ENCODE data around the gene SCN3A. TPM values are rescaled to one million over a fixed set of nuclear protein-coding genes. Genes with fewer than 3 reads are reported as not detected.

Gene SCN3A
- total RNA-seq, 3 donors from 2014 or later, result not detected

- no peak for ATAC-seq
- no peak for DNase-seq
- Mint-ChIP-seq H3K4me1 (ENCODE audit: low read depth) (no peaks in the 10 kb centered on the region), H3K27me3 (ENCODE audit: low read depth) (no peaks in the 10 kb centered on the region), H3K36me3 (ENCODE audit: insufficient read depth) (no peaks in the 10 kb centered on the region), H3K4me3 (no peak overlapping the region), H3K9me3 (no peaks in the 10 kb centered on the region)
Observed at GRCh38 chr2:165112789-165113188, 91.1 kb downstream of the SCN3A start.

DNA sequence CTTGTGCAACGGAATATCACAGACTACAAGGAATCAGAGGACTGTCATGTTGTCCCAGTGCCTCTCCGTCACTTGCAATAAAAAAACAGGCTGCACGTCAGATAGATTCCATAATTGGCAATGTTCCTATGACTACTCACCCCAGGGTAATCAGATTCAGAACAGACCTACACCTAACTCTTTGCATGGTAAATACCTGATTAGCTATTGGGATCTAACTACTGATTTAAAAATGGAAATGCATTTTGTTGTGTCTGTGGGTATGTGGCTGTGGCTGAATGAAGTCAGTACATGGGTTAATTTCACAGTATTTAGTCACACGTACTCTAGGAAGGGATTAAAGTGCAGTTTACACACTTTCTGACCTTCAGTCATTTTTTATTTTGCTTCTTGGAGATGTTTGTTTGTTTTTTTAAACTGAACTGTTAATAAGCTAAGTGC lies 91.7 kb downstream of the SCN3A start:
- Mint-ChIP-seq H3K27me3 (ENCODE audit: low read depth) (no peaks in the 10 kb centered on the region), H3K4me3 (no peak overlapping the region), H3K4me1 (ENCODE audit: low read depth) (no peaks in the 10 kb centered on the region), H3K36me3 (ENCODE audit: insufficient read depth) (no peaks in the 10 kb centered on the region), H3K9me3 (no peaks in the 10 kb centered on the region)
- ATAC-seq (no peak), DNase-seq (no peak)

DNA sequence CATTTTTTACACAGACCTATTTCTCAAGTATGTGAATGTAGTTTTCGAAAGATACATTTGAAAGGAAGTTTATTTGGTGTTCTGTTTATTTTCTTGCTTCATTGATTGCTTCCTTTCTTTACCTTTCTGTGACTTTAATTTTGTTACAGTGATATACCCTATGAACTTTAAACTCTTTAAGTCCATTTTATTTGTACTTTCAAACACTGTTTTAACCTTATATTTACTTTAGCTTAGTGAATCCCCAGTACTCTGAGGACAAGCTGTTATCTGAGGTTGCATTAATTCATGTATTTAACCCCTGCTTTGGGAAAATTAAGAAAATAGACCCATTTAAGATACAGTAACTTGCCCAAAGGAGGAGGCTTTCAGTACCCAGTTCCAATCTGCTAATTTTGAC lies 93.5 kb downstream of the SCN3A start:
- Mint-ChIP-seq H3K4me1 (ENCODE audit: low read depth) (no peaks in the 10 kb centered on the region), H3K36me3 (ENCODE audit: insufficient read depth) (no peaks in the 10 kb centered on the region), H3K9me3 (no peaks in the 10 kb centered on the region), H3K4me3 (no peak overlapping the region), H3K27me3 (ENCODE audit: low read depth) (no peaks in the 10 kb centered on the region)
- ATAC-seq (no peak), DNase-seq (no peak)

- no peaks in the 10 kb centered on the region for H3K4me1 Mint-ChIP-seq (ENCODE audit: low read depth)
- no peak overlapping the region for H3K4me3 Mint-ChIP-seq
- no peaks in the 10 kb centered on the region for H3K27me3 Mint-ChIP-seq (ENCODE audit: low read depth)
- DNase-seq, result no peak
- ATAC-seq, result no peak
- H3K36me3 Mint-ChIP-seq (ENCODE audit: insufficient read depth), result no peaks in the 10 kb centered on the region
- H3K9me3 Mint-ChIP-seq, result no peaks in the 10 kb centered on the region
Observed at GRCh38 chr2:165109915-165110314, 93.9 kb downstream of the SCN3A start.

GRCh38 chr2:165105926-165106325 lies 97.9 kb downstream of the SCN3A start:
- Mint-ChIP-seq H3K4me3 (no peak overlapping the region), H3K36me3 (ENCODE audit: insufficient read depth) (no peaks in the 10 kb centered on the region), H3K27me3 (ENCODE audit: low read depth) (no peaks in the 10 kb centered on the region), H3K4me1 (ENCODE audit: low read depth) (no peaks in the 10 kb centered on the region), H3K9me3 (no peaks in the 10 kb centered on the region)
- ATAC-seq (no peak), DNase-seq (no peak)

- no peak overlapping the region for H3K4me3 Mint-ChIP-seq
- H3K4me1 Mint-ChIP-seq (ENCODE audit: low read depth), result no peaks in the 10 kb centered on the region
- ATAC-seq (no peak), DNase-seq (no peak)
- H3K36me3 Mint-ChIP-seq (ENCODE audit: insufficient read depth), result no peaks in the 10 kb centered on the region
- H3K9me3 Mint-ChIP-seq, result peaks cover 3% of the 10 kb centered on the region
- H3K27me3 Mint-ChIP-seq (ENCODE audit: low read depth), result no peaks in the 10 kb centered on the region
Observed at GRCh38 chr2:165087933-165088901, 115.6 kb downstream of the SCN3A start.

GRCh38 chr2:165086337-165086736 lies 117.5 kb downstream of the SCN3A start:
- H3K4me3 Mint-ChIP-seq, result no peak overlapping the region
- H3K9me3 Mint-ChIP-seq, result peaks cover 15% of the 10 kb centered on the region
- no peak for DNase-seq
- H3K36me3 Mint-ChIP-seq (ENCODE audit: insufficient read depth), result no peaks in the 10 kb centered on the region
- no peaks in the 10 kb centered on the region for H3K27me3 Mint-ChIP-seq (ENCODE audit: low read depth)
- ATAC-seq, result no peak
- no peaks in the 10 kb centered on the region for H3K4me1 Mint-ChIP-seq (ENCODE audit: low read depth)

GRCh38 chr2:165083326-165083725 lies 120.5 kb downstream of the SCN3A start:
- Mint-ChIP-seq H3K4me1 (ENCODE audit: low read depth) (no peaks in the 10 kb centered on the region), H3K36me3 (ENCODE audit: insufficient read depth) (no peaks in the 10 kb centered on the region), H3K4me3 (no peak overlapping the region), H3K9me3 (peaks cover 15% of the 10 kb centered on the region), H3K27me3 (ENCODE audit: low read depth) (no peaks in the 10 kb centered on the region)
- ATAC-seq (no peak), DNase-seq (no peak)

GRCh38 chr2:165082479-165082878 lies 121.4 kb downstream of the SCN3A start:
- no peak for DNase-seq
- Mint-ChIP-seq H3K4me3 (no peak overlapping the region), H3K27me3 (ENCODE audit: low read depth) (no peaks in the 10 kb centered on the region), H3K9me3 (peaks cover 15% of the 10 kb centered on the region), H3K4me1 (ENCODE audit: low read depth) (no peaks in the 10 kb centered on the region), H3K36me3 (ENCODE audit: insufficient read depth) (no peaks in the 10 kb centered on the region)
- no peak for ATAC-seq

DNA sequence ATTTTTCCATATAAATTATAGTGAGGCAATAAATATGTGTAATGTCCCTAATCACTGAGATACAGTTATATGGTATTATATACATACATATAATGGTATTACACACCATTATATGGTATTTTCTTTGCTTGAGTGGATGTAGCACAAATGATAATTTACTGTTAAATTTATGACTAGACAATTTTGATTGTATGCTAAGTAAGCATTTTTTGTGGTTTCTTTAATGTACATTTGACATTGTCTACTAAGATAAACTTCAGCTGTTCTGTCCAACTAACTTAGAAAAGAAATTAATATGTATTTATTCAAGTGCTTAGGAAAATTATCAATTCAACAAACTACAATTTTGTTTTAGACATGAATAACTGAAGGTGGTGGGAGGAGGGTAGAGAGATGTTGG lies 122.6 kb downstream of the SCN3A start:
- ATAC-seq (no peak), DNase-seq (no peak)
- Mint-ChIP-seq H3K36me3 (ENCODE audit: insufficient read depth) (no peaks in the 10 kb centered on the region), H3K9me3 (peaks cover 15% of the 10 kb centered on the region), H3K4me1 (ENCODE audit: low read depth) (no peaks in the 10 kb centered on the region), H3K27me3 (ENCODE audit: low read depth) (no peaks in the 10 kb centered on the region), H3K4me3 (no peak overlapping the region)

DNA sequence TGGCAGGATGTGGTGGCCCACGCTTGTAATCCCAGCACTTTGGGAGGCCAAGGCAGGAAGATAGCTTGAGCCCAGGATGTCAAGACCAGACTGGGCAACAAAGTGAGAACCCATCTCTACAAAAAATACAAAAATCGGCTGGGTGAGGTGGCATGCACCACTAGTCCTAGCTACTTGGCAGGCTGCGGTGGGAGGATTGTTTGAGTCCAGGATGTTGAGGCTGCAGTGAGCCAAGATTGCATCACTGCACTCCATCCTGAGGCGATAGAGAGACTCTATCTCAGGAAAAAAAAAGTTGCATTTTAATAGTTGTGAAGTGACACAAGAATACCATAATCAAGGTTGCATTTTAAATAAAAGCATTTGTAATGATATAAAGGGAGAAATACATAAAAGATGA lies 124.4 kb downstream of the SCN3A start:
- no peak overlapping the region for H3K4me3 Mint-ChIP-seq
- no peak for ATAC-seq

GRCh38 chr2:165078913-165079312 lies 124.9 kb downstream of the SCN3A start:
- H3K9me3 Mint-ChIP-seq, result peaks cover 13% of the 10 kb centered on the region
- H3K4me3 Mint-ChIP-seq, result no peak overlapping the region
- ATAC-seq, result no peak
- H3K4me1 Mint-ChIP-seq (ENCODE audit: low read depth), result no peaks in the 10 kb centered on the region
- no peaks in the 10 kb centered on the region for H3K27me3 Mint-ChIP-seq (ENCODE audit: low read depth)
- H3K36me3 Mint-ChIP-seq (ENCODE audit: insufficient read depth), result no peaks in the 10 kb centered on the region
- DNase-seq, result no peak

More for the DNA sequence above, 124.4 kb downstream of the SCN3A start:
- Mint-ChIP-seq H3K36me3 (ENCODE audit: insufficient read depth) (no peaks in the 10 kb centered on the region), H3K9me3 (peaks cover 15% of the 10 kb centered on the region), H3K27me3 (ENCODE audit: low read depth) (no peaks in the 10 kb centered on the region), H3K4me1 (ENCODE audit: low read depth) (no peaks in the 10 kb centered on the region)
- DNase-seq, result no peak

DNA sequence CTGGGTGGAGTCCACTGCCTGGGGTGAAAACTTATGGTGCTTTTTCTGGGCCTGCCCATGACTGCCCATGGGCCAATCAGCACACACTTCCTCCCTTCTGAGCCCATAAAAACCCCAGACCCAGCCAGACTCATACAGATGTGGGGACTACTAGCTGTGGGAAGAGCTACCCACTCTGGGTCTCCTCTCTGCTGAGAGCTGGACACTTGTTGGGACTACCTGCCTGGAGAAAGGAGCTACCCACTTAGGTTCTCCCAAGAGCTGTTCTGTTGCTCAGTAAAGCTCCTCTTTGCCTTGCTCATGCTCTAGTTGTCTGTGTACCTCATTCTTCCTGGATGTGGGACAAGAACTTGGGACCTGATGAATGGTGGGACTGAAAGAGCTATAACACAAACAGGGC lies 129.0 kb downstream of the SCN3A start:
- no peak overlapping the region for H3K4me3 Mint-ChIP-seq
- H3K4me1 Mint-ChIP-seq (ENCODE audit: low read depth), result no peaks in the 10 kb centered on the region
- H3K27me3 Mint-ChIP-seq (ENCODE audit: low read depth), result no peaks in the 10 kb centered on the region
- H3K9me3 Mint-ChIP-seq, result no peaks in the 10 kb centered on the region
- no peaks in the 10 kb centered on the region for H3K36me3 Mint-ChIP-seq (ENCODE audit: insufficient read depth)
- no peak for DNase-seq
- no peak for ATAC-seq

DNA sequence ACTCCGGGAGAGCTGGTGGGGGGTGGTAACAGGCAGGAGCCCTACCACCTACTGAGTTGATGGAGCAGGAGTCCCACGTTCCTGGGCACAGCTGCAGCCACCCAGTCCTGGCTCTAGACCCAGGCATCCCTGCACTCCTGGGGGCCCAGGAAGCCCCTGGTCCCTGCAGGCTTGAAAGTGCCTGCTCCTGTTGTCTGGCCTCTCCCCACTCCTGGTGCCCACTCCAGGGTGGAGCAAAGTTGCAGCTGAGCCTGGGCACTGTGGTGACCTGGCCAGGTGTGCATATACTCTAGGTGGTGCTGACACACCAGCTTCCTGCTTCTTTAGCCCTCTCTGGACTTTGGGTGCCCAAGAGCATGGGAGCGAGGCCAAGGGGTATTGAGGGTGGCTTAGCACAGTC lies 129.5 kb downstream of the SCN3A start:
- H3K4me3 Mint-ChIP-seq, result no peak overlapping the region
- DNase-seq, result no peak
- H3K9me3 Mint-ChIP-seq, result no peaks in the 10 kb centered on the region
- H3K27me3 Mint-ChIP-seq (ENCODE audit: low read depth), result no peaks in the 10 kb centered on the region
- H3K36me3 Mint-ChIP-seq (ENCODE audit: insufficient read depth), result no peaks in the 10 kb centered on the region
- H3K4me1 Mint-ChIP-seq (ENCODE audit: low read depth), result no peaks in the 10 kb centered on the region
- ATAC-seq, result no peak

DNA sequence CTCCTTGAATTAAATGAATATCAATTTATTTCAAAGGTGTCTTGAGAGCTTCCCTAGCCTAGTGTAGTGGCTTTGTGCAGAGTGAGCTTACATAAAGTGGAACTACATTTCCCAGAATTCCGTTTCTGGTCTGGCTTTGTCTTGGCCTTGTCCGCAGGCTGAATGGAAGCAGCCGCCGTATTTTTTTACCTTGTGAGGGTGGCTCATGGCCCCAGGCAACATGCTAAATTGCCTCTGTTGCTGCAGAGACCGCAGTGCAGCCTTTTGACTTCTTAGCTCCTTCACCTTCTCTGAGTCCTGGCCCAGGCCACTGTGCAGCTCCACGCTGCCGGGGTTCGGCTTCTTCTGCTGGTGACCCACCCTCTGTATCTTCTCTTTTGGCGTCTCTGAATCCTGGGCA lies 133.8 kb downstream of the SCN3A start:
- ATAC-seq (no peak), DNase-seq (no peak)
- no peaks in the 10 kb centered on the region for H3K27me3 Mint-ChIP-seq (ENCODE audit: low read depth)
- H3K9me3 Mint-ChIP-seq, result no peaks in the 10 kb centered on the region
- H3K4me1 Mint-ChIP-seq (ENCODE audit: low read depth), result no peaks in the 10 kb centered on the region
- H3K36me3 Mint-ChIP-seq (ENCODE audit: insufficient read depth), result no peaks in the 10 kb centered on the region
- H3K4me3 Mint-ChIP-seq, result no peak overlapping the region

All from activated T-cell treated with anti-CD3 and anti-CD28 coated beads, Interleukin-2, amount 50 U/mL, for 4 hours (primary cell).